CD4-positive, alpha-beta T cell treated with Interleukin-15 for 4 hours (primary cell): ENCODE results near the gene CTNNBL1.

ENCODE experiments used
- DNase-seq: peaks from one replicate; pipeline ENCODE4 v3.0.0-alpha.2; 2020; ENCODE audit warnings: low spot score

The CTNNBL1 gene

GRCh38 chr20:37880726-37881591 lies 187.1 kb downstream of the CTNNBL1 start:
- no peak for DNase-seq

GRCh38 chr20:37881601-37882343 lies 187.9 kb downstream of the CTNNBL1 start:
- DNase-seq, result no peak

GRCh38 chr20:37882961-37883712 lies 189.3 kb downstream of the CTNNBL1 start:
- DNase-seq, result no peak

GRCh38 chr20:37885042-37885441 lies 191.2 kb downstream of the CTNNBL1 start:
- no peak for DNase-seq

GRCh38 chr20:37885593-37886503 lies 192.0 kb downstream of the CTNNBL1 start:
- DNase-seq, result no peak

GRCh38 chr20:37886851-37887297 lies 193.0 kb downstream of the CTNNBL1 start:
- DNase-seq, result no peak

GRCh38 chr20:37888641-37889040 lies 194.8 kb downstream of the CTNNBL1 start:
- DNase-seq, result no peak

GRCh38 chr20:37890108-37890507 lies 196.3 kb downstream of the CTNNBL1 start:
- no peak for DNase-seq

- no peak for DNase-seq
These were observed 196.8 kb downstream of the CTNNBL1 start for GRCh38 chr20:37890643-37891042.

GRCh38 chr20:37892001-37892400 lies 198.2 kb downstream of the CTNNBL1 start:
- DNase-seq, result no peak

GRCh38 chr20:37893566-37894241 lies 199.9 kb downstream of the CTNNBL1 start:
- no peak for DNase-seq

GRCh38 chr20:37894454-37894853 lies 200.6 kb downstream of the CTNNBL1 start:
- DNase-seq, result no peak

GRCh38 chr20:37895166-37895565 lies 201.3 kb downstream of the CTNNBL1 start:
- DNase-seq, result no peak

GRCh38 chr20:37896932-37897548 lies 203.2 kb downstream of the CTNNBL1 start:
- DNase-seq, result no peak

- DNase-seq, result no peak
These were observed 204.6 kb downstream of the CTNNBL1 start for GRCh38 chr20:37898233-37899104.

GRCh38 chr20:37899105-37900045 lies 205.5 kb downstream of the CTNNBL1 start:
- no peak for DNase-seq

GRCh38 chr20:37901240-37901639 lies 207.4 kb downstream of the CTNNBL1 start:
- no peak for DNase-seq
